HCT116 (cell line): Measurements from ENCODE around the gene CAPZA3. TPM values are rescaled to one million over a fixed set of nuclear protein-coding genes. Genes with fewer than 3 reads are reported as not detected.

Experiments used
- ATAC-seq: fragments of 200-7000 bp; cut with Tn5 transposase; 2 replicates; pipeline ENCODE4 v1.9.1; 2020; ENCODE audit warnings: mild to moderate bottlenecking, moderate library complexity
- BruUV-seq: library from RNA; stranded (reverse); fragments of 400-500 nt; replicated peaks from 2 replicates; lab custom pipeline; 2021; lab: Mats Ljungman, UMichigan
- CTCF ChIA-PET: fragments of 300-600 bp; sonication (Branson Sonifier 250); formaldehyde crosslinking; loops from one replicate; lab custom pipeline; 2021; ENCODE audit warnings: antibody characterized with exemption; lab: Charles Lee
- POLR2A ChIA-PET: fragments of 300-600, 350-600 bp; sonication (Branson Sonifier 250); formaldehyde crosslinking; loops from one replicate; lab custom pipeline; 2021; ENCODE audit warnings: antibody characterized with exemption; lab: Charles Lee
- RAD21 ChIA-PET, 2 experiments: fragments of 300-600 bp; sonication (Branson Sonifier 250); formaldehyde crosslinking; loops; one replicate each; lab custom pipeline; 2023; ENCODE audit warnings: low total read pairs in 2 of 2; ENCODE audit not compliant: uncharacterized antibody in 2 of 2, unreplicated experiment in 2 of 2, low non-redundant PET in 1 of 2; lab: Charles Lee
- DNase-seq: peaks from one replicate; pipeline ENCODE4 v3.0.0-alpha.2; 2010; ENCODE audit warnings: low read depth, low spot score
- H2AFZ ChIP-seq: fragments of 200-600 bp; shearing (Covaris generic), sonication (generic); 2 replicates; pipeline ENCODE4 v1.6.1; 2017; ENCODE audit warnings: low read depth, mixed run types, mixed read lengths, antibody characterized with exemption, low read length; ENCODE audit not compliant: poor library complexity, severe bottlenecking
- H3K27ac ChIP-seq: 2 replicates; pipeline ENCODE4 v1.5.1; 2012; ENCODE audit warnings: low read depth, low read length
- H3K27me3 ChIP-seq: fragments of 200-600 bp; sonication (generic); 2 replicates; pipeline ENCODE4 v1.6.1; 2016; ENCODE audit warnings: mixed run types, low read length, mixed read lengths; ENCODE audit not compliant: insufficient read depth
- H3K36me3 ChIP-seq, 2 experiments: fragments of 200-500 bp in 1 of 2; fragments of 200-600 bp in 1 of 2; sonication (Bioruptor generic) in 1 of 2; sonication (generic) in 1 of 2; 2 replicates each; pipeline versions ENCODE4 v1.5.1 to v1.6.1; 2014 to 2016; ENCODE audit warnings: low read length in 2 of 2, inconsistent platforms in 1 of 2, mixed read lengths in 1 of 2, mixed run types in 1 of 2; ENCODE audit not compliant: insufficient read depth in 2 of 2, control insufficient read depth in 1 of 2
- H3K4me1 ChIP-seq, 2 experiments: fragments of 200-600 bp in 1 of 2; sonication (generic) in 1 of 2; 2 replicates each; pipeline versions ENCODE4 v1.5.1 to v1.6.1; 2012 to 2017; ENCODE audit warnings: low read length in 2 of 2, inconsistent platforms in 1 of 2, mild to moderate bottlenecking in 1 of 2, mixed read lengths in 1 of 2, mixed run types in 1 of 2, moderate library complexity in 1 of 2; ENCODE audit not compliant: insufficient read depth in 2 of 2, control insufficient read depth in 1 of 2
- H3K4me2 ChIP-seq: fragments of 200-600 bp; sonication (generic); 2 replicates; pipeline ENCODE4 v1.6.1; 2017; ENCODE audit warnings: mixed run types, low read length, mixed read lengths
- H3K4me3 ChIP-seq, 2 experiments: fragments of 200-600 bp in 1 of 2; sonication (generic) in 1 of 2; replicated peaks in 1 of 2; 2 replicates each; pipeline ENCODE4 v1.5.1; 2011 to 2016; ENCODE audit warnings: low read length in 2 of 2, control low read depth in 1 of 2, low read depth in 1 of 2, mild to moderate bottlenecking in 1 of 2, mixed read lengths in 1 of 2, mixed run types in 1 of 2
- H3K79me2 ChIP-seq: fragments of 200-600 bp; sonication (generic); 2 replicates; pipeline ENCODE4 v1.6.1; 2017; ENCODE audit warnings: mild to moderate bottlenecking, mixed run types, low read length, moderate library complexity, mixed read lengths; ENCODE audit not compliant: insufficient read depth
- H3K9ac ChIP-seq: fragments of 200-600 bp; sonication (generic); 2 replicates; pipeline ENCODE4 v1.6.1; 2016; ENCODE audit warnings: low read length, mixed read lengths
- H3K9me2 ChIP-seq: fragments of 200-600 bp; sonication (generic), shearing (Covaris generic); 2 replicates; pipeline ENCODE4 v1.6.1; 2017; ENCODE audit warnings: mixed run types, mild to moderate bottlenecking, moderate library complexity; ENCODE audit not compliant: insufficient read depth
- H3K9me3 ChIP-seq, 2 experiments: fragments of 200-500 bp in 1 of 2; fragments of 200-600 bp in 1 of 2; sonication (Bioruptor generic) in 1 of 2; sonication (generic) in 1 of 2; 2 replicates each; pipeline ENCODE4 v1.6.1; 2014 to 2017; ENCODE audit warnings: low read length in 2 of 2, mixed read lengths in 2 of 2, inconsistent platforms in 1 of 2, low read depth in 1 of 2, mild to moderate bottlenecking in 1 of 2, mixed run types in 1 of 2, moderate library complexity in 1 of 2; ENCODE audit not compliant: control insufficient read depth in 1 of 2, insufficient read depth in 1 of 2
- H4K20me1 ChIP-seq: fragments of 200-600 bp; sonication (generic), shearing (Covaris generic); 2 replicates; pipeline ENCODE4 v1.6.1; 2017; ENCODE audit warnings: mixed run types, mild to moderate bottlenecking, moderate library complexity; ENCODE audit not compliant: insufficient read depth
- CBX3 ChIP-seq: IDR thresholded peaks from 2 replicates; pipeline ENCODE4 v1.6.1; 2012; ENCODE audit warnings: low read depth
- EGR1 ChIP-seq: IDR thresholded peaks from 2 replicates; pipeline ENCODE4 v1.6.1; 2012; ENCODE audit warnings: low read depth
- ELF1 ChIP-seq: IDR thresholded peaks from 2 replicates; pipeline ENCODE4 v1.6.1; 2012; ENCODE audit warnings: low read depth, borderline replicate concordance
- EZH2 ChIP-seq: fragments of 200-600 bp; sonication (generic); IDR thresholded peaks from 2 replicates; pipeline ENCODE4 v1.6.1; 2017; ENCODE audit warnings: antibody characterized with exemption, mixed run types
- EZH2phosphoT487 ChIP-seq: fragments of 200-600 bp; IDR thresholded peaks from 2 replicates; pipeline ENCODE4 v1.6.1; 2018; ENCODE audit warnings: antibody characterized with exemption, borderline replicate concordance
- FOSL1 ChIP-seq: IDR thresholded peaks from 2 replicates; pipeline ENCODE4 v1.6.1; 2012; ENCODE audit warnings: low read depth
- JUND ChIP-seq: IDR thresholded peaks from 2 replicates; pipeline ENCODE4 v1.6.1; 2012
- POLR2A ChIP-seq: IDR thresholded peaks from 2 replicates; pipeline ENCODE4 v1.7.0; 2011; ENCODE audit warnings: borderline replicate concordance; ENCODE audit not compliant: insufficient read depth, insufficient read length; ENCODE audit errors: extremely low read depth
- POLR2AphosphoS5 ChIP-seq: IDR thresholded peaks from 2 replicates; pipeline ENCODE4 v1.6.1; 2011; ENCODE audit warnings: mild to moderate bottlenecking, low read depth, low read length, moderate library complexity
- RAD21 ChIP-seq: IDR thresholded peaks from 2 replicates; pipeline ENCODE4 v1.6.1; 2012; ENCODE audit warnings: low read depth, mild to moderate bottlenecking
- SP1 ChIP-seq: IDR thresholded peaks from 2 replicates; pipeline ENCODE4 v1.6.1; 2012; ENCODE audit warnings: low read depth
- SRF ChIP-seq: IDR thresholded peaks from 2 replicates; pipeline ENCODE4 v1.6.1; 2012; ENCODE audit warnings: low read depth
- TCF7L2 ChIP-seq: IDR thresholded peaks from 2 replicates; pipeline ENCODE4 v1.7.0; 2011; ENCODE audit warnings: borderline replicate concordance, inconsistent platforms; ENCODE audit not compliant: insufficient read depth, insufficient read length; ENCODE audit errors: extremely low read depth
- ZFX ChIP-seq: fragments of 450-650 bp; IDR thresholded peaks from 2 replicates; pipeline ENCODE4 v1.6.1; 2017
- ZNF274 ChIP-seq: fragments of 200-500 bp; sonication (Bioruptor generic); IDR thresholded peaks from 2 replicates; pipeline ENCODE4 v1.6.1; 2014; ENCODE audit warnings: mild to moderate bottlenecking, low read depth, low read length, inconsistent platforms
- intact Hi-C: fragments of 100-400 bp; cut with micrococcal nuclease; formaldehyde crosslinking; loops from 2 replicates; pipeline ENCODE4 v1.10.0; 2022
- total RNA-seq: library from RNA; stranded (reverse); gene quantifications from one replicate; pipeline ENCODE4 v1.2.1, GENCODE V29; 2021; ENCODE audit not compliant: unreplicated experiment
- TF ChIP-seq, protein P1 (sequence below): IDR thresholded peaks from 2 replicates; pipeline ENCODE4 v1.6.1; 2012; ENCODE audit warnings: low read depth
- TF ChIP-seq, protein P2 (sequence below): IDR thresholded peaks from 2 replicates; pipeline ENCODE4 v1.6.1; 2012

The CAPZA3 gene
- total RNA-seq, 1 experiment from 2014 or later: not detected

DNA sequence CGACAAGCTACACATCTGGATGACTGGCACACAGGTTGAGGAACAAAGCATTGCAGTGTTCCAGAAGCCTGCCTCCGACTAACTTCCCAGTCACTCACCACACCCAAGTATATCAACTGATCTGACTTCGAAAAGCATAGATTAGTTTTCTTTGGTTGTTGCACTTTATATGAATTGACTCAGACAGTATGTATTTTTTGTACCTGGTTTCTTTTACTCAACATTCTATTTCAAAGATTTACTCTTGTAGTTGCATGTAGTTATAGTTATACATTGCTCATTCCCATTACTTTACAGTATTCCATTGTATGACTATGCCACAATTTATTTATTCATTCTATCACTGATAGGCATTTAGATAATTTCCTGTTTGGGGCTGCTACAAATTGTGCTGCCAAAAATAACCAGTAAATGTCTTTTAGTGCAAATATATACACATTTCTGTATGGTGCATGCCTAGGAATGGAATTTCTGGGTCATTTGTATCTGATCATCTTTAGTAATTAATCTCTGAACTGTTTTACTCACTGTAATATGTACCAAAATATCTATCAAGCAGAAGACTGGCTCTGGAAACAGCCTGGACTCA is 17.9 kb upstream of the CAPZA3 start:
- ChIA-PET POLR2A (no interaction called here), CTCF (no interaction called here), RAD21 (no interaction called here)
- intact Hi-C loops: no loop called here
- Histone ChIP-seq H3K9me2 (no peaks in the 10 kb centered on the region), H2AFZ (peak overlapping the region; percentile 48), H3K4me3 (no peak overlapping the region), H3K79me2 (no peaks in the 10 kb centered on the region), H3K36me3 (no peaks in the 10 kb centered on the region), H3K9me3 (no peaks in the 10 kb centered on the region), H3K9ac (no peak overlapping the region), H3K4me2 (no peak overlapping the region), H3K27ac (no peak overlapping the region), H3K4me1 (peaks cover 0 to 17% of the 10 kb centered on the region in 2 experiments; a peak in 2 of 4 replicates), H3K27me3 (no peaks in the 10 kb centered on the region), H4K20me1 (no peaks in the 10 kb centered on the region)
- BruUV-seq: no TSS peak
- TF ChIP-seq EGR1 (no peak), TCF7L2 (no peak), EZH2 (no peak), ZNF274 (no peak), POLR2A (no peak), RAD21 (no peak), CBX3 (no peak), EZH2phosphoT487 (no peak), SP1 (no peak)
- ATAC-seq (no peak), DNase-seq (no peak)

DNA sequence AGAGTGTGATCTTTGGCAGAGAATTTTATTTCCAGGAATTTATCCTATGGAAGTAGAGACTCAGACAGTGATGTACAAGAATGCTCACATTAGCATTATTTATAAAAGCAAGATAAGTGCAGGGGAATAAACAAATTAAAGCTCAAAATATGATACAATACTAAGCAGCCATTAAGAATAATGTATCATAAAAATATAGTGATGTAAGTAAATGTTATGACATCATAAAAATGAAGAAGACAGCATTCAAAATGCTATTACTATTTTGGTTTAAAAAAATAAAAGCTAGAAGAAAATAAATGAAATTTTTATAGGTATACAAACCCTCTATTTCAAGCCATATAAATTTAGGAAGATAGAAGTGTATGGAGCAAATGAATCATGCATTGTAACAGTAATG is 17.2 kb upstream of the CAPZA3 start:
- H3K9ac ChIP-seq: no peak overlapping the region
- H3K27me3 ChIP-seq: no peaks in the 10 kb centered on the region
- peaks cover 0 to 17% of the 10 kb centered on the region in 2 experiments; a peak in 2 of 4 replicates for H3K4me1 ChIP-seq
- CTCF ChIA-PET: no interaction called here
- no peak overlapping the region for H3K4me2 ChIP-seq
- RAD21 ChIA-PET: no interaction called here
- H3K79me2 ChIP-seq: no peaks in the 10 kb centered on the region
- H3K9me2 ChIP-seq: no peaks in the 10 kb centered on the region
- H2AFZ ChIP-seq: no peak overlapping the region
- no peak overlapping the region for H3K27ac ChIP-seq
- ATAC-seq (no peak), DNase-seq (no peak)
- no peak overlapping the region for H3K4me3 ChIP-seq
- no peaks in the 10 kb centered on the region for H3K36me3 ChIP-seq
- H4K20me1 ChIP-seq: no peaks in the 10 kb centered on the region
- no peaks in the 10 kb centered on the region for H3K9me3 ChIP-seq
- no TSS peak for BruUV-seq
- intact Hi-C loops: no loop called here
- POLR2A ChIA-PET: no interaction called here
- TF ChIP-seq ZFX: no peak
- TF ChIP-seq, protein P1, sequence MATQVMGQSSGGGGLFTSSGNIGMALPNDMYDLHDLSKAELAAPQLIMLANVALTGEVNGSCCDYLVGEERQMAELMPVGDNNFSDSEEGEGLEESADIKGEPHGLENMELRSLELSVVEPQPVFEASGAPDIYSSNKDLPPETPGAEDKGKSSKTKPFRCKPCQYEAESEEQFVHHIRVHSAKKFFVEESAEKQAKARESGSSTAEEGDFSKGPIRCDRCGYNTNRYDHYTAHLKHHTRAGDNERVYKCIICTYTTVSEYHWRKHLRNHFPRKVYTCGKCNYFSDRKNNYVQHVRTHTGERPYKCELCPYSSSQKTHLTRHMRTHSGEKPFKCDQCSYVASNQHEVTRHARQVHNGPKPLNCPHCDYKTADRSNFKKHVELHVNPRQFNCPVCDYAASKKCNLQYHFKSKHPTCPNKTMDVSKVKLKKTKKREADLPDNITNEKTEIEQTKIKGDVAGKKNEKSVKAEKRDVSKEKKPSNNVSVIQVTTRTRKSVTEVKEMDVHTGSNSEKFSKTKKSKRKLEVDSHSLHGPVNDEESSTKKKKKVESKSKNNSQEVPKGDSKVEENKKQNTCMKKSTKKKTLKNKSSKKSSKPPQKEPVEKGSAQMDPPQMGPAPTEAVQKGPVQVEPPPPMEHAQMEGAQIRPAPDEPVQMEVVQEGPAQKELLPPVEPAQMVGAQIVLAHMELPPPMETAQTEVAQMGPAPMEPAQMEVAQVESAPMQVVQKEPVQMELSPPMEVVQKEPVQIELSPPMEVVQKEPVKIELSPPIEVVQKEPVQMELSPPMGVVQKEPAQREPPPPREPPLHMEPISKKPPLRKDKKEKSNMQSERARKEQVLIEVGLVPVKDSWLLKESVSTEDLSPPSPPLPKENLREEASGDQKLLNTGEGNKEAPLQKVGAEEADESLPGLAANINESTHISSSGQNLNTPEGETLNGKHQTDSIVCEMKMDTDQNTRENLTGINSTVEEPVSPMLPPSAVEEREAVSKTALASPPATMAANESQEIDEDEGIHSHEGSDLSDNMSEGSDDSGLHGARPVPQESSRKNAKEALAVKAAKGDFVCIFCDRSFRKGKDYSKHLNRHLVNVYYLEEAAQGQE: no peak
- TF ChIP-seq EGR1: no peak
- TF ChIP-seq, protein P2, sequence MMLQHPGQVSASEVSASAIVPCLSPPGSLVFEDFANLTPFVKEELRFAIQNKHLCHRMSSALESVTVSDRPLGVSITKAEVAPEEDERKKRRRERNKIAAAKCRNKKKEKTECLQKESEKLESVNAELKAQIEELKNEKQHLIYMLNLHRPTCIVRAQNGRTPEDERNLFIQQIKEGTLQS: no peak
- no peak for TF ChIP-seq FOSL1
- TF ChIP-seq SRF: no peak
- no peak for TF ChIP-seq POLR2AphosphoS5
- no peak for TF ChIP-seq ELF1
- no peak for TF ChIP-seq EZH2phosphoT487
- no peak for TF ChIP-seq RAD21
- TF ChIP-seq JUND: no peak
- no peak for TF ChIP-seq SP1
